ENCODE data around the gene ZNF724.
"Not testable (repeated sequence)": the region's sequence is repeated elsewhere in the genome, so short reads cannot be mapped to it uniquely, and the experiment has no call there.

Gene ZNF724

GRCh38 chr19:23255700-23256099, 5.5 kb upstream of the ZNF724 start:
- H3K27ac ChIP-seq, result no peak overlapping the region
- DNase-seq, result no peak
- H3K27me3 ChIP-seq (ENCODE audit: insufficient read depth, low read depth, severe bottlenecking), result no peaks in the 10 kb centered on the region
- TF ChIP-seq CTCF (IDR thresholded peaks at IDR 0.05; ENCODE audit: low read depth, low read length), result no peak
- no peaks in the 10 kb centered on the region for H3K9me3 ChIP-seq (ENCODE audit: severe bottlenecking)
- H3K4me3 ChIP-seq (ENCODE audit: low read depth, low read length), result no peak overlapping the region
- H3K36me3 ChIP-seq, result peaks cover 26% of the 10 kb centered on the region

GRCh38 chr19:23254141-23254910, 4.1 kb upstream of the ZNF724 start:
- Histone ChIP-seq H3K27me3 (ENCODE audit: insufficient read depth, low read depth, severe bottlenecking) (no peaks in the 10 kb centered on the region), H3K9me3 (ENCODE audit: severe bottlenecking) (no peaks in the 10 kb centered on the region), H3K27ac (no peak overlapping the region), H3K4me3 (ENCODE audit: low read depth, low read length) (no peak overlapping the region), H3K36me3 (peaks cover 12% of the 10 kb centered on the region)
- DNase-seq, result peak; percentile 66
- no peak for TF ChIP-seq CTCF (IDR thresholded peaks at IDR 0.05; ENCODE audit: low read depth, low read length)

GRCh38 chr19:23253256-23253655, 3.1 kb upstream of the ZNF724 start:
- H3K27ac ChIP-seq; H3K36me3 ChIP-seq; H3K4me3 ChIP-seq (ENCODE audit: low read depth, low read length); DNase-seq; H3K27me3 ChIP-seq (ENCODE audit: insufficient read depth, low read depth, severe bottlenecking); H3K9me3 ChIP-seq (ENCODE audit: severe bottlenecking): not testable (repeated sequence)

GRCh38 chr19:23241419-23241818, 8.8 kb downstream of the ZNF724 start:
- TF ChIP-seq CTCF (IDR thresholded peaks at IDR 0.05; ENCODE audit: low read depth, low read length), result no peak
- DNase-seq, result no peak
- Histone ChIP-seq H3K27me3 (ENCODE audit: insufficient read depth, low read depth, severe bottlenecking) (no peaks in the 10 kb centered on the region), H3K27ac (no peak overlapping the region), H3K9me3 (ENCODE audit: severe bottlenecking) (peaks cover 15% of the 10 kb centered on the region), H3K4me3 (ENCODE audit: low read depth, low read length) (no peak overlapping the region), H3K36me3 (peaks cover 89% of the 10 kb centered on the region)

- Histone ChIP-seq H3K27me3 (ENCODE audit: insufficient read depth, low read depth, severe bottlenecking) (no peaks in the 10 kb centered on the region), H3K4me3 (ENCODE audit: low read depth, low read length) (no peak overlapping the region), H3K36me3 (peaks cover 75% of the 10 kb centered on the region), H3K9me3 (ENCODE audit: severe bottlenecking) (peaks cover 48% of the 10 kb centered on the region), H3K27ac (no peak overlapping the region)
- no peak for DNase-seq
- TF ChIP-seq CTCF (IDR thresholded peaks at IDR 0.05; ENCODE audit: low read depth, low read length), result no peak
Observed at GRCh38 chr19:23222998-23223652, 27.1 kb downstream of the ZNF724 start.

GRCh38 chr19:23203841-23204344, 46.3 kb downstream of the ZNF724 start:
- DNase-seq, result no peak
- Histone ChIP-seq H3K9me3 (ENCODE audit: severe bottlenecking) (peaks cover 5% of the 10 kb centered on the region), H3K27ac (no peak overlapping the region), H3K27me3 (ENCODE audit: insufficient read depth, low read depth, severe bottlenecking) (no peaks in the 10 kb centered on the region), H3K36me3 (no peaks in the 10 kb centered on the region), H3K4me3 (ENCODE audit: low read depth, low read length) (no peak overlapping the region)
- TF ChIP-seq CTCF (IDR thresholded peaks at IDR 0.05; ENCODE audit: low read depth, low read length), result no peak
